HCT116 (cell line): ENCODE measurements around the gene NCAPD3. TPM values are rescaled to one million over a fixed set of nuclear protein-coding genes. Genes with fewer than 3 reads are reported as not detected.

ENCODE experiments used
- ATAC-seq: fragments of 200-7000 bp; cut with Tn5 transposase; 2 replicates; pipeline ENCODE4 v1.9.1; 2020; ENCODE audit warnings: mild to moderate bottlenecking, moderate library complexity
- BruUV-seq: library from RNA; stranded (reverse); fragments of 400-500 nt; replicated peaks from 2 replicates; lab custom pipeline; 2021; lab: Mats Ljungman, UMichigan
- CTCF ChIA-PET: fragments of 300-600 bp; sonication (Branson Sonifier 250); formaldehyde crosslinking; loops from one replicate; lab custom pipeline; 2021; ENCODE audit warnings: antibody characterized with exemption; lab: Charles Lee
- POLR2A ChIA-PET: fragments of 300-600, 350-600 bp; sonication (Branson Sonifier 250); formaldehyde crosslinking; loops from one replicate; lab custom pipeline; 2021; ENCODE audit warnings: antibody characterized with exemption; lab: Charles Lee
- RAD21 ChIA-PET, 2 experiments: fragments of 300-600 bp; sonication (Branson Sonifier 250); formaldehyde crosslinking; loops; one replicate each; lab custom pipeline; 2023; ENCODE audit warnings: low total read pairs in 2 of 2; ENCODE audit not compliant: uncharacterized antibody in 2 of 2, unreplicated experiment in 2 of 2, low non-redundant PET in 1 of 2; lab: Charles Lee
- DNase-seq: peaks from one replicate; pipeline ENCODE4 v3.0.0-alpha.2; 2010; ENCODE audit warnings: low read depth, low spot score
- H2AFZ ChIP-seq: fragments of 200-600 bp; shearing (Covaris generic), sonication (generic); 2 replicates; pipeline ENCODE4 v1.6.1; 2017; ENCODE audit warnings: low read depth, mixed run types, mixed read lengths, antibody characterized with exemption, low read length; ENCODE audit not compliant: poor library complexity, severe bottlenecking
- H3K27ac ChIP-seq: 2 replicates; pipeline ENCODE4 v1.5.1; 2012; ENCODE audit warnings: low read depth, low read length
- H3K27me3 ChIP-seq: fragments of 200-600 bp; sonication (generic); 2 replicates; pipeline ENCODE4 v1.6.1; 2016; ENCODE audit warnings: mixed run types, low read length, mixed read lengths; ENCODE audit not compliant: insufficient read depth
- H3K36me3 ChIP-seq, 2 experiments: fragments of 200-500 bp in 1 of 2; fragments of 200-600 bp in 1 of 2; sonication (Bioruptor generic) in 1 of 2; sonication (generic) in 1 of 2; 2 replicates each; pipeline versions ENCODE4 v1.5.1 to v1.6.1; 2014 to 2016; ENCODE audit warnings: low read length in 2 of 2, inconsistent platforms in 1 of 2, mixed read lengths in 1 of 2, mixed run types in 1 of 2; ENCODE audit not compliant: insufficient read depth in 2 of 2, control insufficient read depth in 1 of 2
- H3K4me1 ChIP-seq, 2 experiments: fragments of 200-600 bp in 1 of 2; sonication (generic) in 1 of 2; 2 replicates each; pipeline versions ENCODE4 v1.5.1 to v1.6.1; 2012 to 2017; ENCODE audit warnings: low read length in 2 of 2, inconsistent platforms in 1 of 2, mild to moderate bottlenecking in 1 of 2, mixed read lengths in 1 of 2, mixed run types in 1 of 2, moderate library complexity in 1 of 2; ENCODE audit not compliant: insufficient read depth in 2 of 2, control insufficient read depth in 1 of 2
- H3K4me2 ChIP-seq: fragments of 200-600 bp; sonication (generic); 2 replicates; pipeline ENCODE4 v1.6.1; 2017; ENCODE audit warnings: mixed run types, low read length, mixed read lengths
- H3K4me3 ChIP-seq, 2 experiments: fragments of 200-600 bp in 1 of 2; sonication (generic) in 1 of 2; replicated peaks in 1 of 2; 2 replicates each; pipeline ENCODE4 v1.5.1; 2011 to 2016; ENCODE audit warnings: low read length in 2 of 2, control low read depth in 1 of 2, low read depth in 1 of 2, mild to moderate bottlenecking in 1 of 2, mixed read lengths in 1 of 2, mixed run types in 1 of 2
- H3K79me2 ChIP-seq: fragments of 200-600 bp; sonication (generic); 2 replicates; pipeline ENCODE4 v1.6.1; 2017; ENCODE audit warnings: mild to moderate bottlenecking, mixed run types, low read length, moderate library complexity, mixed read lengths; ENCODE audit not compliant: insufficient read depth
- H3K9ac ChIP-seq: fragments of 200-600 bp; sonication (generic); 2 replicates; pipeline ENCODE4 v1.6.1; 2016; ENCODE audit warnings: low read length, mixed read lengths
- H3K9me2 ChIP-seq: fragments of 200-600 bp; sonication (generic), shearing (Covaris generic); 2 replicates; pipeline ENCODE4 v1.6.1; 2017; ENCODE audit warnings: mixed run types, mild to moderate bottlenecking, moderate library complexity; ENCODE audit not compliant: insufficient read depth
- H3K9me3 ChIP-seq, 2 experiments: fragments of 200-500 bp in 1 of 2; fragments of 200-600 bp in 1 of 2; sonication (Bioruptor generic) in 1 of 2; sonication (generic) in 1 of 2; 2 replicates each; pipeline ENCODE4 v1.6.1; 2014 to 2017; ENCODE audit warnings: low read length in 2 of 2, mixed read lengths in 2 of 2, inconsistent platforms in 1 of 2, low read depth in 1 of 2, mild to moderate bottlenecking in 1 of 2, mixed run types in 1 of 2, moderate library complexity in 1 of 2; ENCODE audit not compliant: control insufficient read depth in 1 of 2, insufficient read depth in 1 of 2
- H4K20me1 ChIP-seq: fragments of 200-600 bp; sonication (generic), shearing (Covaris generic); 2 replicates; pipeline ENCODE4 v1.6.1; 2017; ENCODE audit warnings: mixed run types, mild to moderate bottlenecking, moderate library complexity; ENCODE audit not compliant: insufficient read depth
- EZH2 ChIP-seq: fragments of 200-600 bp; sonication (generic); IDR thresholded peaks from 2 replicates; pipeline ENCODE4 v1.6.1; 2017; ENCODE audit warnings: antibody characterized with exemption, mixed run types
- JUND ChIP-seq: IDR thresholded peaks from 2 replicates; pipeline ENCODE4 v1.6.1; 2012
- POLR2AphosphoS5 ChIP-seq: IDR thresholded peaks from 2 replicates; pipeline ENCODE4 v1.6.1; 2011; ENCODE audit warnings: mild to moderate bottlenecking, low read depth, low read length, moderate library complexity
- RAD21 ChIP-seq: IDR thresholded peaks from 2 replicates; pipeline ENCODE4 v1.6.1; 2012; ENCODE audit warnings: low read depth, mild to moderate bottlenecking
- SP1 ChIP-seq: IDR thresholded peaks from 2 replicates; pipeline ENCODE4 v1.6.1; 2012; ENCODE audit warnings: low read depth
- SRF ChIP-seq: IDR thresholded peaks from 2 replicates; pipeline ENCODE4 v1.6.1; 2012; ENCODE audit warnings: low read depth
- YY1 ChIP-seq: IDR thresholded peaks from 2 replicates; pipeline ENCODE4 v1.6.1; 2011; ENCODE audit warnings: low read length, low read depth, moderate library complexity, mild to moderate bottlenecking; ENCODE audit not compliant: insufficient replicate concordance; ENCODE audit errors: extremely low read depth
- ZNF274 ChIP-seq: fragments of 200-500 bp; sonication (Bioruptor generic); IDR thresholded peaks from 2 replicates; pipeline ENCODE4 v1.6.1; 2014; ENCODE audit warnings: mild to moderate bottlenecking, low read depth, low read length, inconsistent platforms
- intact Hi-C: fragments of 100-400 bp; cut with micrococcal nuclease; formaldehyde crosslinking; loops from 2 replicates; pipeline ENCODE4 v1.10.0; 2022
- total RNA-seq: library from RNA; stranded (reverse); gene quantifications from one replicate; pipeline ENCODE4 v1.2.1, GENCODE V29; 2021; ENCODE audit not compliant: unreplicated experiment
- TF ChIP-seq, protein P1 (sequence below): IDR thresholded peaks from 2 replicates; pipeline ENCODE4 v1.6.1; 2012
- TF ChIP-seq, protein P2 (sequence below), 3 experiments: fragments of 200-600 bp in 1 of 3; sonication (generic) in 1 of 3; IDR thresholded peaks in 2 of 3; conservative IDR thresholded peaks in 1 of 3; 2 replicates each; pipeline ENCODE4 v1.5.1; 2012 to 2017; ENCODE audit warnings: low read depth in 2 of 3, low read length in 2 of 3, antibody characterized with exemption in 1 of 3, borderline replicate concordance in 1 of 3, control low read depth in 1 of 3, mild to moderate bottlenecking in 1 of 3, mixed read lengths in 1 of 3, mixed run types in 1 of 3, moderate library complexity in 1 of 3; ENCODE audit not compliant: insufficient read depth in 1 of 3
- TF ChIP-seq, protein P3 (sequence below): IDR thresholded peaks from 2 replicates; pipeline ENCODE4 v1.6.1; 2011; ENCODE audit warnings: mild to moderate bottlenecking, low read length, moderate library complexity; ENCODE audit not compliant: insufficient replicate concordance; ENCODE audit errors: extremely low read depth

Gene NCAPD3
- total RNA-seq, 1 experiment from 2014 or later: 71.0 TPM

DNA sequence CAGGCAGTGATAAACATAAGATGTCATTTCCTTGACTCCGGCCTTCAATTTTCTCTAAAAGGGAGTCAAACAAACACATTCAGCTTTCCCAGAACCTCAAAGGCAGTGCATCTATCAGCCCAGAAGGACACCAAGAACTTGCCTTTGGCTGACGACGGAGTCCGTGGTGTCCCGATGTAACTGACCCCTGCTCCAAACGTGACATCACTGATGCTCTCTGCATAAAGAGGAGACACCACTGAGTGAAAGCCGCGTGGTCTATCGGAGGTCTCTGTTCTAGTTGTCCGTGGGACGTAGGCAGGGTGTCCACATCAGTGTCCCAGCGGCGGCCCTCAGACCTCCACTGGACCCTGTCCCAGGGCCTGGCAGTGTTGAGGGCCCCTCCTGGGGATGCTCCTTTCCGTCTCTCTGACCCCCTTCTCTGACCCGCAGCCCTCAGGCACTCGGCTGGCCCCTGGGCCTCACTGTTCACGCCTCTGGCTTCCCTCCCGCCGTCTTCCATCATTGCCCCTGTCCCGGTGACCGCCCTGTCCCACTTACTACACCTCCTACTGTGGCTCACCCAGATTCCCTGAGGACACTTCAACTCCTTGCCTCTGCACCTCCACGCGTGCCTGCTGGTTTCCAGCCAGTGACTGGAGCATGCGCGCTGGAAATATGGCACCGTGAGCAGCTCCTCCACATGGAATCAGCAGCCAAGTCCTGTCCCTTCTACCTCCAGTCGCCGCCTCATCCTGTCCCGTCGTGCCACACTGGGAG, 70.4 kb downstream of the NCAPD3 start:
- CTCF ChIA-PET: no interaction called here

DNA sequence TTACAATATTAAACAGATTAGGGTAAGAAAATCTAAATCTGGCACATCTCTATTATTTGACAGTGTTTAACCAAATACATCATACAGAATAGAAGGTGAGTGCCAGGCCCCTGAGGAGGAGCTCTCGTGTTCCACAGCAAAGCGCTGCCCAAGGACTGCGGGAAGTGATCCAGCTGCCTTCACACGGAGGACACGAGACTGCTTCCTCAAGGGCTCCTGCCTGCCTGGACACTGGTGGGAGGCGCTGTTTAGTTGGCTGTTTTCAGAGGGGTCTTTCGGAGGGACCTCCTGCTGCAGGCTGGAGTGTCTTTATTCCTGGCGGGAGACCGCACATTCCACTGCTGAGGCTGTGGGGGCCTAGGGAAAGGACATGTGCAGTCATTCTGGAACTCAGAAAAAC, 71.1 kb downstream of the NCAPD3 start:
- no peak overlapping the region for H3K9ac ChIP-seq
- POLR2A ChIA-PET: no interaction called here
- ATAC-seq (no peak), DNase-seq (no peak)
- RAD21 ChIA-PET: no interaction called here
- H3K9me2 ChIP-seq: no peaks in the 10 kb centered on the region
- H3K4me2 ChIP-seq: no peak overlapping the region
- intact Hi-C loops: no loop called here
- H3K79me2 ChIP-seq: no peaks in the 10 kb centered on the region
- H3K27ac ChIP-seq: no peak overlapping the region
- H3K4me3 ChIP-seq: no peak overlapping the region
- no peak for TF ChIP-seq POLR2AphosphoS5
- no peak for TF ChIP-seq EZH2
- TF ChIP-seq SRF: no peak
- no peak for TF ChIP-seq ZNF274
- TF ChIP-seq, protein P1, sequence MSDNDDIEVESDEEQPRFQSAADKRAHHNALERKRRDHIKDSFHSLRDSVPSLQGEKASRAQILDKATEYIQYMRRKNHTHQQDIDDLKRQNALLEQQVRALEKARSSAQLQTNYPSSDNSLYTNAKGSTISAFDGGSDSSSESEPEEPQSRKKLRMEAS: no peak
- no peak for TF ChIP-seq YY1
- no peak for TF ChIP-seq SP1
- TF ChIP-seq, protein P2, sequence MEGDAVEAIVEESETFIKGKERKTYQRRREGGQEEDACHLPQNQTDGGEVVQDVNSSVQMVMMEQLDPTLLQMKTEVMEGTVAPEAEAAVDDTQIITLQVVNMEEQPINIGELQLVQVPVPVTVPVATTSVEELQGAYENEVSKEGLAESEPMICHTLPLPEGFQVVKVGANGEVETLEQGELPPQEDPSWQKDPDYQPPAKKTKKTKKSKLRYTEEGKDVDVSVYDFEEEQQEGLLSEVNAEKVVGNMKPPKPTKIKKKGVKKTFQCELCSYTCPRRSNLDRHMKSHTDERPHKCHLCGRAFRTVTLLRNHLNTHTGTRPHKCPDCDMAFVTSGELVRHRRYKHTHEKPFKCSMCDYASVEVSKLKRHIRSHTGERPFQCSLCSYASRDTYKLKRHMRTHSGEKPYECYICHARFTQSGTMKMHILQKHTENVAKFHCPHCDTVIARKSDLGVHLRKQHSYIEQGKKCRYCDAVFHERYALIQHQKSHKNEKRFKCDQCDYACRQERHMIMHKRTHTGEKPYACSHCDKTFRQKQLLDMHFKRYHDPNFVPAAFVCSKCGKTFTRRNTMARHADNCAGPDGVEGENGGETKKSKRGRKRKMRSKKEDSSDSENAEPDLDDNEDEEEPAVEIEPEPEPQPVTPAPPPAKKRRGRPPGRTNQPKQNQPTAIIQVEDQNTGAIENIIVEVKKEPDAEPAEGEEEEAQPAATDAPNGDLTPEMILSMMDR (IDR thresholded peaks at IDR 0.05 in 2 of 3, conservative IDR thresholded peaks at IDR 0.05 in 1 of 3; ENCODE audit: borderline replicate concordance in 1 of 3, insufficient read depth in 1 of 3, low read depth in 2 of 3, low read length in 2 of 3): no peak
- no peaks in the 10 kb centered on the region for H4K20me1 ChIP-seq
- H3K36me3 ChIP-seq: peaks cover 11 to 53% of the 10 kb centered on the region in 2 experiments; a peak in 3 of 4 replicates
- CTCF ChIA-PET: no interaction called here
- BruUV-seq: no TSS peak
- H3K9me3 ChIP-seq: no peaks in the 10 kb centered on the region
- no peaks in the 10 kb centered on the region for H3K27me3 ChIP-seq
- H3K4me1 ChIP-seq: no peaks in the 10 kb centered on the region
- H2AFZ ChIP-seq: no peak overlapping the region

More for the DNA sequence above, 70.4 kb downstream of the NCAPD3 start:
- BruUV-seq: no TSS peak
- Histone ChIP-seq H3K36me3 (peaks cover 12 to 60% of the 10 kb centered on the region in 2 experiments; a peak in 3 of 4 replicates), H3K27ac (no peak overlapping the region), H3K9me2 (no peaks in the 10 kb centered on the region), H3K4me1 (no peaks in the 10 kb centered on the region), H4K20me1 (no peaks in the 10 kb centered on the region), H3K9ac (no peak overlapping the region), H3K4me3 (no peak overlapping the region), H3K79me2 (no peaks in the 10 kb centered on the region), H3K27me3 (no peaks in the 10 kb centered on the region), H2AFZ (no peak overlapping the region), H3K4me2 (no peak overlapping the region), H3K9me3 (no peaks in the 10 kb centered on the region)
- RAD21 ChIA-PET: no interaction called here
- TF ChIP-seq RAD21 (no peak), JUND (no peak)
- TF ChIP-seq, protein P3, sequence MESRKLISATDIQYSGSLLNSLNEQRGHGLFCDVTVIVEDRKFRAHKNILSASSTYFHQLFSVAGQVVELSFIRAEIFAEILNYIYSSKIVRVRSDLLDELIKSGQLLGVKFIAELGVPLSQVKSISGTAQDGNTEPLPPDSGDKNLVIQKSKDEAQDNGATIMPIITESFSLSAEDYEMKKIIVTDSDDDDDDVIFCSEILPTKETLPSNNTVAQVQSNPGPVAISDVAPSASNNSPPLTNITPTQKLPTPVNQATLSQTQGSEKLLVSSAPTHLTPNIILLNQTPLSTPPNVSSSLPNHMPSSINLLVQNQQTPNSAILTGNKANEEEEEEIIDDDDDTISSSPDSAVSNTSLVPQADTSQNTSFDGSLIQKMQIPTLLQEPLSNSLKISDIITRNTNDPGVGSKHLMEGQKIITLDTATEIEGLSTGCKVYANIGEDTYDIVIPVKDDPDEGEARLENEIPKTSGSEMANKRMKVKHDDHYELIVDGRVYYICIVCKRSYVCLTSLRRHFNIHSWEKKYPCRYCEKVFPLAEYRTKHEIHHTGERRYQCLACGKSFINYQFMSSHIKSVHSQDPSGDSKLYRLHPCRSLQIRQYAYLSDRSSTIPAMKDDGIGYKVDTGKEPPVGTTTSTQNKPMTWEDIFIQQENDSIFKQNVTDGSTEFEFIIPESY: no peak
- POLR2A ChIA-PET: no interaction called here
- intact Hi-C loops: no loop called here
- ATAC-seq (no peak), DNase-seq (no peak)
